GM19043 (cell line): ENCODE data around the gene FER1L5.

Experiments
- ATAC-seq: cut with Tn5 transposase; IDR thresholded peaks from one replicate; pipeline ENCODE4 v1.9.1; 2021; ENCODE audit warnings: low read depth; ENCODE audit not compliant: unreplicated experiment

FER1L5 gene

DNA sequence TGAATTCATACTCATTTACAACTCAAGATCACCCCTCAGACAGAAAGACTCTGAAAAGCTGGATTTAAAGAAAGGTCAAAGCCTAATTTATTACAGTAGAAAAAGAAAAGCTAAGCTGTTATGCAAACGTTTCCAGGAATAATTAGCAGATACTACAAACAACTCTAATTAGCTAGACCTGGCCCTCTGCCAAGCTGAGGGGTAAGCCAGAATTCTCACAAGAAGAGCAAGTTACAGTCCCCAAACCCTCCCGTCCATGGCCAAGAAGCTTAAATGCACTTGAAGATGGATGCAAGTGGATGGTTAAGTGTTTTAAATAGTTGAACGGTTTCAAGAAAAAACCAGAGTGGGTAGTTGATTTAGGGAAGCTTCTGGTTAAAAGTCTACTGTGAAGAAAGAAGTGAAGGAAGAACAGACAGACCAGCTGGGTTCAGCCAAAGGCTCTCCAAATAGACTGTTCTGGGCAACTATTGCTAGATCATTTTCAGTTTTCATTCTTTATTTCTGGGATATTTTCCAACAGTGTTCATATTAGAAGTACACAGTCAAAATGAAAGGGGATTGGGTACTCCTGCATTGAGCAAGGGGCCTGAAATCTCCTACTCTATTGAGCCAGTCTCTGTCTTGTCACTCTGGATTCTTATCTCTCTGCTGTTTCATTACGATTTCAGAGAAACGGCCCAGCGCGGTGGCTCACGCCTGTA, 92.5 kb downstream of the FER1L5 start:
- no peak for ATAC-seq

DNA sequence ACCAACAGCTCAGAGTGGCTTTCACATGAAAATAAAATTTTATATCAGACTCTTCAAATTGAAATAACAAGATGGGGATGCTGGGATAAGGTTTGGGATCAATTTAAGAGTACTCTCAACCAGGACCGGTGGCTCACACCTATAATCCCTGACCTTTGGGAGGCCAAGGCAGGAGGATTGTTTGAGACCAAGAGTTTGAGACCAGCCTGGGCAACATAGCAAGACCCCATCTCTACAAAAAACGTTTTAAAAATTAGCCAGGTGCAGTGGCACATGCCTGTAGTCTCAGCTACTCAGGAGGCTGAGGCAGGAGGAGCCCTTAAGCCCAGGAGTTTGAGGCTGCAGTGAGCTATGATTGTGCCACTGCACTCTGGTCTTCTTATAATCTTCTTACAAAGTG, 94.7 kb downstream of the FER1L5 start:
- ATAC-seq, result no peak

DNA sequence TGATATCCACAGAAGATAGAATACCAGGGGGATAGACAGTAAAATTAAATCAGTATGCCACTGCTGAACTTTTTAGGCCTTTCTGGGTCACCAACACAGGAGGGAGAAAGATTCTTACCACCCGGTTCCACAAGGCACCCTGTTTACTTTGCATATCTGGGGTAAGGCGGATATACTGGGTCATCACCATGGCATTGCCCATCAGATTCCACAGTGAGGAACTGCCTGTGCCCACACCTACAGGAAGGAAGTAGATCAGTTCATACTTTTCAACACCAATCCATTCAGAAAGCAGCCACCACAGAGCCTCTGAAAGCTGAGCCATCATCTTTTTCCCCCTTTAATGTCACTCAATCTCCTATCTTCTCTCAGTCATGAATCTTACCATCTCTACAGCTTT, 95.3 kb downstream of the FER1L5 start:
- ATAC-seq, result no peak

DNA sequence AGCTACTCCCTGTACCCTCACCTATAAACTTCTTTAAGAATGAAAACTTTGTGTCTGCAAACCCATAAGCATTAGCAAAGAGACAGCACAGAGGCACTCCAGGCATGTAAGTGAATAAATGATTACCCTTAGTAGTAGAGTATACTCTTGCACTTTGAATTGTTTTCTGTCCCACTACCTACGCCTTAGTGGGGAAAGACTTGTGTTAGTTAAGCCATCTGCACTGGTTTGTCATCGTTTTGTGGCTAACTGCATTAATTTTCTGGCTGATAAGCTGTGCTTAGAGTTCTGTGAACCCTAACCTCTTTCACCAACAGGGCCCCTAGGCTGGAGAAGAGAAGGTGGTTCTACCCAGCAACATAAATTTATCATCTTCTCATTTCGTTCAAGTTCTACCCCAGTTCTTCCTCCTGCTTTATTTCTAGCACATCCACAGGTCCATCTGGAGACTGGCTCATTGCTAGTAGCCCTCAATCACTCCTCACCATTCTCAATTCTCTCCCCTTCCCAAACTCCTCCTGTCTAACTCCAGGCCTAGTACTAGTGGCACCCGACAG, 96.6 kb downstream of the FER1L5 start:
- no peak for ATAC-seq

DNA sequence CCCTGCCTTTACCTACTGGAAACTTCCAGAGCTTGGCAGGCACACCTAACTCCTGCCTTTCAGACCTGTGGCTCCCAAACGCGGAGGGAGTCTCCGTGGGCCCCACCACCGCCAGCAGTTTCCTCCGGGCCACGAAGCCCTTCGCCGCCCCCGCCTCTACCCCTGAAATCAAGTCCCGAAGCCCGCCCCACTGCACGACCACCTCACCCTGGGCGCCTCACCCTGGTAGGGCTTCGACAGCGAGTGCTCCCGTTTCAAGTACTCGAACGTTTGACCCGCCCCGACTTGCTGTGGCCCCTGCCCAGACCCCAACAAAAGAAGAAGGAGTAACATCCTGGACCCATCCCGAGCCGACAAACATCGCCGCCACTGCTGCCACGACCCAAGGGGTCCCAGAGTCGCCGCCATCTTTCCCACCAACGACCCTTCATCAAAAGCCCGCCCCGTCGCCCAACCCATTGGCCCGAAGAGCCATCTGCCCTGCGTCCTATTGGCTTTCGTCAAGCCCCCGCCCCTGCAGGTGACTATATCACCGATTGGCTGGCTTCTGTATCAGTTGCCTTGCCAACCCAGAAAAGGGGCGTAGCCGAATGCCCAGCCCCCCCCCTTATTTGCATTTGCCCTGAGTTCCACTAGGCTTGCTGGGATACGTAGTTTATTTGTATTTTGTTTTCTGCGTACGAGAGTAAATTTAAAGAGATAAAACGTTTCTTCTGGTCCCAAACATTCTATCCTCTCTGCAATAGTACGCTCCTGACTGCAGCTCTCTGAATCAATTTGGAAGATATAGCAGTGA, 97.3 kb downstream of the FER1L5 start, which contains the start of gene LMAN2L:
TSS of gene LMAN2L (minus strand) at position 432 of the 796 bp plus-strand sequence. CDS start at position 408, 24 bp downstream.
- ATAC-seq, result peak; percentile 100

DNA sequence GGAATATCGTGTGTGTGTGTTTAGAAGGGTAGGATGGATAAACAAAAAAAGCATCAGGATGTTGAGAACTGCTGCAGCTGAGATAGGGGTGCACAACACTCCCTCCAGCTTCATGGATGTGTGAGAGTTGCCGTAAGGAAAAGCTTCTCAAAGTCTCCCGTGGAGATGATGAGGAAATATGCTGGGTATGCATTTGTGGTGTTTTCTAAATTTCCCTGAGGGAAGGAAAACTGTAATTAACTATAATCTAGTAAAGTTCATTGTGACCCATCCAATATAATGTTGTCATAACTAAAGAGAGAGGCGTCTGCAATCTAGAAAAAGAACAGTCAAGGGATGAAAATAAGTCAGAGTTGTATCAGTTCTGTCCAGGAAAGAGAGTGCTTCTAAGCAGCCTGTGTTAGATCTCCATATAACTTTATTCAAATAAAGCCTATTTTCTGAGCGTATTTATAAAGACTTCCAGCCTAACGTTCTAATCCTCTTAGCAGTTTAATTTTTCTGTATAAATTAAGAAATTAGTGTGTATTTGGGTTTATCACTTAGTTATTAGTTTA, 104.6 kb downstream of the FER1L5 start:
- no peak for ATAC-seq

DNA sequence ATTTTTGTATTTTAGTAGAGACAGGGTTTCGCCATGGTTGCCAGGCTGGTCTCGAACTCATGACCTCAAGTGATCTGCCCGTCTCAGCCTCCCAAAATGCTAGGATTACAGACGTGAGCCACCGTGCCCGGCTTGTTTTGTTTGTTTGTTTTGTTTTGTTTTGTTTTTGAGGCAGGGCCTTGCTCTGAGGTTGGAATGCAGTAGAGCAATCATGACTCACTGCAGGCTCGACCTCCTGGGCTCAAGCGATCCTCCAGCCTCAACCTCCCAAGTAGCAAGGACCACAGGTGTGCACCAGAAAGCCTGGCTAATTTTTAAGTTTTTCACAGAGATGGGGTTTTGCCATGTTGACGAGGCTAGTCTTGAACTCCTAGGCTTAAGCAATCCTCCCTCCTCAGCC, 109.2 kb downstream of the FER1L5 start:
- no peak for ATAC-seq

DNA sequence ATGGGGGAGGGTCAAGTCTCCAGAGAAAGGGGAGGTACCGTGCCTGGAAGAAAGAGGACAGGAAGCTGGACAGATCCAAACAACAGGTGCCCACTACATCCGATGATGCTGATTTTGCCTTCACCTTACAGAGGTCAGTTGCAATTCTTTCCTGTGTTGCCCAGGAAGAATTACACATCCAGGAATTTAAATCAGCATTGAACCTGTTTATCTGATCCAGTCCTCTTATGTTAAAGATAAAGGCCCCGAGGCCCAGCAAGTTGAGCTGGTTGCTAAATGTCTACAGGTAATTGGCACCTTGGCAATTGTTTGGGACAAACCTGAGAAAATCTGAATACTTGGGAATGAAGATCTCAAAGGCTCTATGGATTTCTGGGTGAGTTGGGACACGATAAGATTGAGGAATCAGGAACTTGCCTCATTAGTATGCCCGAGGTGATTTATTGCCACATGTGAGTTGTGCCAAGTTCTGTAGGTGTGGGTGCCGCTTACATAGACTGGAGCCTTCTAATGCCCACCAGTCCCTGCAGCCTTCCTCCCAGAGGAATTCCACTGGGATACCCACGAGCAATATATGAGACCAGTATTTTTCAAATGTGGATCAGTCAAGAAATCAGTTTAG, 111.2 kb downstream of the FER1L5 start:
- no peak for ATAC-seq

DNA sequence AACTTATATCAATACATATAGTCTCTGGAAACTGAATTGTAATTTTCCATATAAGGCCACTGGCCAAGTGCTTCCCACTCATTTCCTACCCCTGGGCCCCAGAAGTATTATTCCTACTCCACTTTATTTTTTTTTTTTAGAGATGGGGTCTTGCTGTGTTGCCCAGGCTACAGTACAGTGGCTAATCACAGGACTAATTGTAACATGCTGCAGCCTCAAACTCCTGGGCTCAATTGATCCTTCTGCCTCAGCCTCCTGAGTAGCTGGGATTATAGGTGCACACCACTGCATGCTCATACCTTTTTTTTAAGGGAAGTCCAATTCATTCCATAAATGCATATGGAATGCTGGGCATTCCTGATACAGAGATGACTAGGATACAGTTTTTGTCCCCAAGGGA, 111.8 kb downstream of the FER1L5 start:
- no peak for ATAC-seq
